Prostate gland (tissue), 2 donors: ENCODE measurements around the gene ARMC12. TPM values are rescaled to one million over a fixed set of nuclear protein-coding genes. Genes with fewer than 3 reads are reported as not detected.

ENCODE experiments used
- DNase-seq: peaks from one replicate; pipeline ENCODE4 v3.0.0-alpha.2; 2019; ENCODE audit warnings: low spot score
- H3K27ac ChIP-seq, 2 donors: fragments of 200-600 bp; sonication (generic); 2 replicates each; pipeline ENCODE4 v1.5.1; 2017 to 2019
- H3K27me3 ChIP-seq: fragments of 200-600 bp; sonication (generic); replicated peaks from 2 replicates; pipeline ENCODE4 v1.5.1; 2019; ENCODE audit not compliant: insufficient read depth
- H3K36me3 ChIP-seq, 2 donors: fragments of 200-600 bp; sonication (generic); 1 replicate in 1 of 2; 2 replicates in 1 of 2; pipeline versions ENCODE4 v1.5.1 to v1.8.1; 2017 to 2019
- H3K4me1 ChIP-seq: fragments of 200-600 bp; sonication (generic); replicated peaks from 2 replicates; pipeline ENCODE4 v1.5.1; 2019
- H3K4me3 ChIP-seq, 2 donors: fragments of 200-600 bp; sonication (generic); 2 replicates each; pipeline ENCODE4 v1.5.1; 2017 to 2019
- H3K9me3 ChIP-seq: fragments of 200-600 bp; sonication (generic); 2 replicates; pipeline ENCODE4 v1.5.1; 2017
- POLR2A ChIP-seq: fragments of 450-650 bp; IDR thresholded peaks from one replicate; pipeline ENCODE4 v1.6.1; 2016; ENCODE audit warnings: antibody characterized with exemption, mild to moderate bottlenecking
- POLR2AphosphoS5 ChIP-seq: sonication (generic); formaldehyde crosslinking; IDR thresholded peaks from one replicate; pipeline ENCODE4 v1.6.1; 2017; ENCODE audit warnings: antibody characterized with exemption
- WGBS: methylation state at CpG from one replicate; pipeline ENCODE4 v1.1.5; 2018; 5-methylcytosine and 5-hydroxymethylcytosine counted together
- intact Hi-C: fragments of 100-400 bp; cut with DNase I; formaldehyde crosslinking; loops from one replicate; pipeline ENCODE4 v1.14.2; 2022
- total RNA-seq, 2 donors: library from RNA; depleted of rRNA; stranded (reverse); fragments of >200 nt; gene quantifications; one replicate each; pipeline ENCODE4 v1.1.0, GENCODE V29; 2016
- TF ChIP-seq, protein P1 (sequence below), 4 experiments: fragments of 200-600 bp in 2 of 4; fragments of 450-650 bp in 2 of 4; sonication (generic) in 2 of 4; IDR thresholded peaks; 1 replicate in 3 of 4; 2 replicates in 1 of 4; pipeline ENCODE4 v1.5.1; 2016 to 2019; ENCODE audit warnings: antibody characterized with exemption in 4 of 4, mild to moderate bottlenecking in 2 of 4, moderate library complexity in 2 of 4

The ARMC12 gene
- total RNA-seq, 2 donors from 2014 or later = 1.7 to 4.4 TPM

- no peak for TF ChIP-seq POLR2A
- intact Hi-C loops = no loop called here
- DNase-seq = no peak
- Histone ChIP-seq H3K27me3 (no peaks in the 10 kb centered on the region), H3K27ac (no peak overlapping the region), H3K4me3 (no peak overlapping the region), H3K36me3 (no peaks in the 10 kb centered on the region), H3K4me1 (no peaks in the 10 kb centered on the region), H3K9me3 (no peaks in the 10 kb centered on the region)
- whole genome bisulfite sequencing = 90% methylated on average over 7 of the region's 7 CpGs
Observed at GRCh38 chr6:35711731-35712130, 25.1 kb upstream of the ARMC12 start.

GRCh38 chr6:35713006-35713767 is 23.6 kb upstream of the ARMC12 start:
- Histone ChIP-seq H3K4me1 (no peaks in the 10 kb centered on the region), H3K9me3 (no peaks in the 10 kb centered on the region), H3K27ac (no peak overlapping the region), H3K36me3 (no peaks in the 10 kb centered on the region), H3K27me3 (no peaks in the 10 kb centered on the region), H3K4me3 (no peak overlapping the region)
- TF ChIP-seq POLR2A = no peak
- TF ChIP-seq, protein P1, sequence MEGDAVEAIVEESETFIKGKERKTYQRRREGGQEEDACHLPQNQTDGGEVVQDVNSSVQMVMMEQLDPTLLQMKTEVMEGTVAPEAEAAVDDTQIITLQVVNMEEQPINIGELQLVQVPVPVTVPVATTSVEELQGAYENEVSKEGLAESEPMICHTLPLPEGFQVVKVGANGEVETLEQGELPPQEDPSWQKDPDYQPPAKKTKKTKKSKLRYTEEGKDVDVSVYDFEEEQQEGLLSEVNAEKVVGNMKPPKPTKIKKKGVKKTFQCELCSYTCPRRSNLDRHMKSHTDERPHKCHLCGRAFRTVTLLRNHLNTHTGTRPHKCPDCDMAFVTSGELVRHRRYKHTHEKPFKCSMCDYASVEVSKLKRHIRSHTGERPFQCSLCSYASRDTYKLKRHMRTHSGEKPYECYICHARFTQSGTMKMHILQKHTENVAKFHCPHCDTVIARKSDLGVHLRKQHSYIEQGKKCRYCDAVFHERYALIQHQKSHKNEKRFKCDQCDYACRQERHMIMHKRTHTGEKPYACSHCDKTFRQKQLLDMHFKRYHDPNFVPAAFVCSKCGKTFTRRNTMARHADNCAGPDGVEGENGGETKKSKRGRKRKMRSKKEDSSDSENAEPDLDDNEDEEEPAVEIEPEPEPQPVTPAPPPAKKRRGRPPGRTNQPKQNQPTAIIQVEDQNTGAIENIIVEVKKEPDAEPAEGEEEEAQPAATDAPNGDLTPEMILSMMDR (IDR thresholded peaks at IDR 0.05) = no peak
- TF ChIP-seq POLR2AphosphoS5 = no peak
- intact Hi-C loops = no loop called here
- no peak for DNase-seq
- WGBS = 87% methylated on average over 7 of the region's 7 CpGs

DNA sequence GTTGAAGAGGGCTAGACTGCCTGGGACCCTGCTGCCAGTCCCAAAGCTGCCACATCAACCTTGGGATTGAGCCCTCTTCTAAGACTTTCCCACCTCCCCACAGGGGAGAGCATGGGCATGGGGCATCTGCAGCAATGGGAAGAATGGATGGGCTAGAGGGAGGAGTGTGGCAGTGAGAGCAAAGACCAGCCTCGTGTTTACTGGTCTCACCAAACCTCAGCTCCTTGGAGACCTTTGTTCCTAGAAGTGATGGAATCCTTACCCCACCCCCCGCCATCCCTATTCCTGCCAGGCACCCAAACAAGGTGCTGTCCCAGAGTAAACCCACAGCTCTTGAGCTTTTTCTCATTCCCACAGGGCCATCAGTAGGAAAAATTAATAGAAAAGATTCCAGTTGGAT is 20.0 kb upstream of the ARMC12 start:
- Histone ChIP-seq H3K36me3 (no peaks in the 10 kb centered on the region), H3K27ac (no peak overlapping the region), H3K27me3 (no peaks in the 10 kb centered on the region), H3K4me1 (peaks cover 30% of the 10 kb centered on the region), H3K4me3 (no peak overlapping the region), H3K9me3 (no peaks in the 10 kb centered on the region)
- 66% methylated on average over 2 of the region's 2 CpGs for WGBS
- TF ChIP-seq POLR2AphosphoS5 (no peak), POLR2A (no peak)
- TF ChIP-seq, protein P1 (IDR thresholded peaks at IDR 0.05) = no peak
- no peak for DNase-seq
- intact Hi-C loops = no loop called here

DNA sequence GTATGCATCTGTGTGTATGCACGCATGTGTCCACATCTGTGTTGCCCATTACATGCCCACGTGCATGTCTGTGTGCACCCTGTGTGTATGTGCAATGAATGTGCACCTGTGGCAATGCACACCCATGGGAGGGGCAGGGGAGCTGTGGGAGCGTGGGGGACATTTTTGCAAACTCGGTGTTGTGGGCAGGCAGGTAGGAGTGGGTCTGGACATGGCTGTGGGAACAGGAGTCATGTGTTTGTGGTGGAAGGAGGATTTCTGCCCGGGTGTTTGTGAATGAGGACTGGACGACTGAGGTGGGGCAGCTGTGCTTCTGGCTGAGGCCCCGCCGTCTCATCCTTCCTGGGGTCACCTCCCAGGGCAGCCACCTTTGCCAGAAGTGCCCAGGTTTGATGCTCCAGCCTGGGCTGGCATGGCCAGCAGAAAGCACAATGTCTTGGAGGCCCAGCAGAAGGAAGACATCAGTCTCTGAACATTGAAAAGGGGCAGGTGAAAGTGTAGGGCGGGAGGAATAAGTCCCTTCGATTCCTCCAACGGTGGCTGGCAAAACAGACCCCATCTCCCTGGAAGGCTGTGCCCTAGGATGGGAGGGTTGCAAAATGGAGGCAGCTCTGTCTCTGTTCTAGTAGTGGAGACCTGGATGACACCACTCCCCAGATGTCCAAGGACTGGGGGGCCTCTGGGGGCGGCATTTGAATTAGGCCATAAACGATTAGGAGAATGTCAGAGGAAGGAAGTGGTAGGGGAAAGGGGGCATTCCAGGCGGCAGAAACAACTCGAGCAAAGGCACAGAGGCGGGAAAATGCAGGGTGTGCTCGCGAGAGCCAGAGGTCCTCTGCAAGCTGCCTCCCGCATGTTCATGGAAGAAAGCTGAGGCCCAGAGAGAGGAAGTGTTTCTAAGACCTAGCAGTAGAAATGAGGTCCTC is 19.1 kb upstream of the ARMC12 start:
- peaks cover 36% of the 10 kb centered on the region for H3K4me1 ChIP-seq

DNA sequence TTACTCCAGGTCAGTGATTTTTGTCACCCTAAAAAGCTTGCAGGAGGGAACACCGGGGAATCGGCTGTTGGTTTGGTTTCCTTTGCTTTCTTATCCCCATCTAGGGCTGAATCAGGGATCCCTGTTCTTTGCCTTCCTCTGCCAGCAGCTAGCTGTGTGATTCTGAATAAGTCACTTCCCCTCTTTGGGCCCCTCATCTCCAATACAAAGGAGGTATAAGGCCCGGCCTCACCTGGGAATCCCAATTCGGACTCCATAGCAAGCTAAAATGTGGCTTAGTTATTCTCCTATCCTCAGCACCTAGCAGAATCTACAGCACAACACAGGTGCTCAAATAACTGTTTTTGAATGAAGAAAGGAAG is 18.5 kb upstream of the ARMC12 start:
- H3K27ac ChIP-seq = peak overlapping the region; percentile 99 to 100
- no peak for DNase-seq
- intact Hi-C loops = no loop called here
- no peaks in the 10 kb centered on the region for H3K9me3 ChIP-seq
- H3K27me3 ChIP-seq = no peaks in the 10 kb centered on the region
- no peaks in the 10 kb centered on the region for H3K36me3 ChIP-seq
- WGBS = 84% methylated on average over 4 of the region's 4 CpGs
- H3K4me3 ChIP-seq = no peak overlapping the region
- TF ChIP-seq, protein P1 (IDR thresholded peaks at IDR 0.05) = no peak
- no peak for TF ChIP-seq POLR2A
- no peak for TF ChIP-seq POLR2AphosphoS5
- peaks cover 42% of the 10 kb centered on the region for H3K4me1 ChIP-seq

More for the DNA sequence above, 19.1 kb upstream of the ARMC12 start:
- Histone ChIP-seq H3K27ac (peak overlapping the region; percentile 99 to 100), H3K4me3 (no peak overlapping the region), H3K36me3 (no peaks in the 10 kb centered on the region), H3K27me3 (no peaks in the 10 kb centered on the region), H3K9me3 (no peaks in the 10 kb centered on the region)
- 74% methylated on average over 19 of the region's 19 CpGs for WGBS
- no peak for TF ChIP-seq POLR2A
- TF ChIP-seq POLR2AphosphoS5 = no peak
- TF ChIP-seq, protein P1 (IDR thresholded peaks at IDR 0.05) = no peak
- no peak for DNase-seq
- intact Hi-C loops = no loop called here
